ENCODE results near the gene SAMD5.

The SAMD5 gene

DNA sequence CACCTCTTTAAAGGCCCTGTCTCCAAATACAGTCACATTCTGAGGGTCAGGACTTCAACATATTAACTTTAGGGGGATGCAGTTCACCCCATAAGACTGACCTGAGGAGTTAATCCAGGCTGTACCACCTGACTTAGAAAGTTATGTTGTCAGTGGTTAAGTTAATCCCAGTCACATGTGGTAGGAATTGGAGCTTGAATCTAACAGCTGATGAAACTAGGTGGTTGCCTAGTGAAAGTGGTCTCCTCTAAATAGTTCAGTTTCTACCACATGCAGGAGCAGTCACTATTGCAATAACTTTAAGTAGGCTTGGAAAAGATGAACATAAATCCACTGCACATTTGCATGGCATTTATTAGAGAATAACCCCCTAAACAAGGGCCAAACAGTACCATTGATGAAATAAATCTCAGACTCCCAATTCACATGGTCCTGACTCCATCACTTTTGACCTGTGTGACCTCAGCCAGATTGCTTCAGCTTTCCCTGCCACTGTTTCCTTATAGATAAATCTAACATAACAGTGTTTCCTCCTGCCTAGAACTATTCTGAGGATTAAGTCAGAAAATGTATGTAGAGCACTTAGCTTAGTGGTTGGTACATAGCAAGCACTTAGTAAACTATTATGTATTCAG, 20.1 kb downstream of the SAMD5 start:
- DNase-seq (ENCODE audit: extremely low read depth, insufficient read length): no peak
- no peaks in the 10 kb centered on the region; the same call in 1 of the 2 replicates for H3K27me3 ChIP-seq (replicated peaks; ENCODE audit: control insufficient read depth, insufficient read depth, low read length)
- no peak overlapping the region for H3K4me3 ChIP-seq (replicated peaks; ENCODE audit: low read depth, low read length)
- no peaks in the 10 kb centered on the region for H3K36me3 ChIP-seq (ENCODE audit: control insufficient read depth, insufficient read depth, low read length)
- TF ChIP-seq, protein P1, sequence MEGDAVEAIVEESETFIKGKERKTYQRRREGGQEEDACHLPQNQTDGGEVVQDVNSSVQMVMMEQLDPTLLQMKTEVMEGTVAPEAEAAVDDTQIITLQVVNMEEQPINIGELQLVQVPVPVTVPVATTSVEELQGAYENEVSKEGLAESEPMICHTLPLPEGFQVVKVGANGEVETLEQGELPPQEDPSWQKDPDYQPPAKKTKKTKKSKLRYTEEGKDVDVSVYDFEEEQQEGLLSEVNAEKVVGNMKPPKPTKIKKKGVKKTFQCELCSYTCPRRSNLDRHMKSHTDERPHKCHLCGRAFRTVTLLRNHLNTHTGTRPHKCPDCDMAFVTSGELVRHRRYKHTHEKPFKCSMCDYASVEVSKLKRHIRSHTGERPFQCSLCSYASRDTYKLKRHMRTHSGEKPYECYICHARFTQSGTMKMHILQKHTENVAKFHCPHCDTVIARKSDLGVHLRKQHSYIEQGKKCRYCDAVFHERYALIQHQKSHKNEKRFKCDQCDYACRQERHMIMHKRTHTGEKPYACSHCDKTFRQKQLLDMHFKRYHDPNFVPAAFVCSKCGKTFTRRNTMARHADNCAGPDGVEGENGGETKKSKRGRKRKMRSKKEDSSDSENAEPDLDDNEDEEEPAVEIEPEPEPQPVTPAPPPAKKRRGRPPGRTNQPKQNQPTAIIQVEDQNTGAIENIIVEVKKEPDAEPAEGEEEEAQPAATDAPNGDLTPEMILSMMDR (IDR thresholded peaks at IDR 0.05; ENCODE audit: insufficient read depth, low read length, poor library complexity, severe bottlenecking): no peak

DNA sequence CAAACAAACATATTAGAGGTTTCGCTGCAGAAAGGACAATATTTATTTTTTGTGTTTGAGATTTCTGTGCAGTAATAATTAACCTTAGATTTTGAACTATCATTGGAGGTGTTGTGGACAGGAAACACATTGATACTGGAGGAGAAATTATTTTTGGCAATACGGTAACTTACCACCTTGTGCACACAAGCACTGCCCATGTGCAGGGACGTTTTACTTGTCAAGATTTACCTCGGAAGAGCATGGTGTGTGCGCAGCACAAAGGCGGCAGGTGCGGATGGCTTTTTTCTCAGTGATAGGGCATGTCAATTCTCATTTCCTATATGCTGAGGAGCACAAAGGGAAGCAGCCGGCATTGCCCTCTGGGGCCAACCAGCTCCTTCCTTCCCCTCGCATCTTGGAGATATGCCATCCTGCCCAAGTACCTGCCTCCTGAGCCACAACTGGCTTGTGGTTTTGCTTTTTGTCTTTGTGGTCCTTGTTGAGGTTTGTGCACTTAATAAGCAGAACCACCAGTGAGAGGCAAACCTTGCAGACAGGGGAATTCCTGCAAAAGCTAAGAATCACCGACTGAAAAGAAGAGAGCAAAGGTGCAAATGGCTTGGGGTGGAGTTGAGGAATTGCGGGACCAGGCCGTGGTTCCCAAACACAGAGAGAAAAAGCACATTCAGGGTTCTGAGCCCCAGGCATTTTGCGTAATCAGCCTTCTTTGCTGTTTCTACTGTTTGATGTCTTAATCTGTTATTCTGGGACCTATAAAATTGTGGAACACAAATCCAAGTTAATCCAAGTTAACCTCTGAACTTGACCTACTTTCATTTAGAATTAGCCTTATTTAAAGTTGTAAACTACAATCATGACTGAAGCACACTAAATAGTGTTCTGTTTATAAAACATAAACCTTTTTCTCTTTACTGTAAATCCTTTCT, 21.9 kb downstream of the SAMD5 start:
- Histone ChIP-seq H3K27me3 (replicated peaks; ENCODE audit: control insufficient read depth, insufficient read depth, low read length) (no peaks in the 10 kb centered on the region; the same call in 1 of the 2 replicates), H3K36me3 (ENCODE audit: control insufficient read depth, insufficient read depth, low read length) (no peaks in the 10 kb centered on the region), H3K4me3 (replicated peaks; ENCODE audit: low read depth, low read length) (no peak overlapping the region)
- TF ChIP-seq, protein P1 (IDR thresholded peaks at IDR 0.05; ENCODE audit: insufficient read depth, low read length, poor library complexity, severe bottlenecking): no peak
- peak; percentile 3 for DNase-seq (ENCODE audit: extremely low read depth, insufficient read length)

DNA sequence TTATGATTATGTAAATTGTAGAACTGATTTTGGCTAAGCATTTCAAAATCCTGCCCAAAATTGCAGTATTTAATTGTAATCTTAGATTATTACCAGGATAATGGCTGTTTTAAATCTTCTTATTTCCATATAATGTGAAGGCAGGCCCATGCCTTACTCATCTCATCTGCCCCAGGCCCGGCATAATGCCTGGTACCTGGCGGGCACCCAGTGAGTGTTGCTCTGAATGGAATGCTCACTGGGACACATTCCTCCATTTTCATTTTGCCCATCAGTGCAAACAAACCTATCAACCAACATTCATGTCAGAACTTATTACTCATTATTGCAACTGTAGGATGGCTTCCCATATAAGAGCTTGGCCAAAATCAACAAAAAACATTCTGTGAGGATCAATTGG, 22.8 kb downstream of the SAMD5 start:
- no peak for DNase-seq (ENCODE audit: extremely low read depth, insufficient read length)
- Histone ChIP-seq H3K36me3 (ENCODE audit: control insufficient read depth, insufficient read depth, low read length) (no peaks in the 10 kb centered on the region), H3K27me3 (replicated peaks; ENCODE audit: control insufficient read depth, insufficient read depth, low read length) (no peaks in the 10 kb centered on the region; the same call in 1 of the 2 replicates), H3K4me3 (replicated peaks; ENCODE audit: low read depth, low read length) (no peak overlapping the region)
- TF ChIP-seq, protein P1 (IDR thresholded peaks at IDR 0.05; ENCODE audit: insufficient read depth, low read length, poor library complexity, severe bottlenecking): no peak

DNA sequence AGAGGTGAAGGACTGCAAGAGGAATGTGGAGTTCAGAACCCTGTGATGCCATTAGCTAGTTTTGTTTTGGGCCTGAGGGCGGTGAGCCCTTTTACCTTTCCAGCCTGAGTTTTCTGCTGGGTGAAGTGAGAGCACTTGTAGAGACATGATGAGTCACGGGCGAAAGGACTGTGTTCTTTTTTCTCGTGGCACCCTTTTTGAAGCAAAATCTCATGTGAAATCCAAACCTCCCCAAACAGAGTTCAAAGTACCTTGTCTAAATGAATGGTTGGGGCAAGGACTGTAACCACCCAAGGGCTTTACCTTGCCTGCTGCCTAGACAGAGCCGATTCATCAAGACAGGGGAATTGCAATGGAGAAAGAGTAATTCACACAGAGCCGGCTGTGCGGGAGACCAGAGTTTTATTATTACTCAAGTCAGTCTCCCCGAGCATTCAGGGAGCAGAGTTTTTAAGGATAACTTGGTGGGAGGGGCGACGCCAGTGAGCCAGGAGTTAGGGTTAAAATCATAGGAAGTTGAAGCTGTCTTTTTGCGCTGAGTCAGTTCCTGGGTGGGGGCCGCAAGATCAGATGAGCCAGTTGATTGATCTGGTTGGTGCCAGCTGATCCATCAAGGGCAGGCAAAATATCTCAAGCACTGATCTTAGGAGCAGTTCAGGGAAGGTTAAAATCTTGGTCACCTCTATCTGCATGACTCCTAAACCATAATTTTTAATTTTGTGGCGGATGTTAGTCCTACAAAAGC, 25.8 kb downstream of the SAMD5 start:
- no peaks in the 10 kb centered on the region for H3K36me3 ChIP-seq (ENCODE audit: control insufficient read depth, insufficient read depth, low read length)
- no peak for DNase-seq (ENCODE audit: extremely low read depth, insufficient read length)
- no peaks in the 10 kb centered on the region; the same call in 1 of the 2 replicates for H3K27me3 ChIP-seq (replicated peaks; ENCODE audit: control insufficient read depth, insufficient read depth, low read length)
- no peak overlapping the region for H3K4me3 ChIP-seq (replicated peaks; ENCODE audit: low read depth, low read length)
- TF ChIP-seq, protein P1 (IDR thresholded peaks at IDR 0.05; ENCODE audit: insufficient read depth, low read length, poor library complexity, severe bottlenecking): no peak

DNA sequence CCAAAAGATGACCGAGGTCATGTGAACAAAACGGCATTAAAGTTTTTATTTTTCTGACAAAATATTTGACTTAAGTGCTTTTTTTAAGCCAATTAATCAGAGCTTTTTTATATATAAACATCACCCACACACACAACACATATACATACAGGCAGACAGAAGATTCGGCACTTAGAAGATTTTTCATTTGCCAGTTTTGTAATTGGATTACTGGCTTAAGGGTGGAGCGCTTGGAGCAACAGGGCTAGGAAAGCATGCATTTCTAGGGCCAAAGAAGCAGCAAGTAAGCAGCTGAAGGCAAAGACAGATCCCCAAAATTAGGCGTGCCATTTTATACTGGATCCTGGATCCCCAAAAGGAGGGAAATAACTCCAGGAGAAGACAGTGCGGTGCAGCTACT, 30.3 kb downstream of the SAMD5 start:
- no peaks in the 10 kb centered on the region for H3K36me3 ChIP-seq (ENCODE audit: control insufficient read depth, insufficient read depth, low read length)
- DNase-seq (ENCODE audit: extremely low read depth, insufficient read length): no peak
- H3K27me3 ChIP-seq (replicated peaks; ENCODE audit: control insufficient read depth, insufficient read depth, low read length): no peaks in the 10 kb centered on the region
- no peak overlapping the region for H3K4me3 ChIP-seq (replicated peaks; ENCODE audit: low read depth, low read length)
- TF ChIP-seq, protein P1 (IDR thresholded peaks at IDR 0.05; ENCODE audit: insufficient read depth, low read length, poor library complexity, severe bottlenecking): no peak

Data from GM06990 (cell line).